Measurements from ENCODE around the gene TSPAN19.

DNA sequence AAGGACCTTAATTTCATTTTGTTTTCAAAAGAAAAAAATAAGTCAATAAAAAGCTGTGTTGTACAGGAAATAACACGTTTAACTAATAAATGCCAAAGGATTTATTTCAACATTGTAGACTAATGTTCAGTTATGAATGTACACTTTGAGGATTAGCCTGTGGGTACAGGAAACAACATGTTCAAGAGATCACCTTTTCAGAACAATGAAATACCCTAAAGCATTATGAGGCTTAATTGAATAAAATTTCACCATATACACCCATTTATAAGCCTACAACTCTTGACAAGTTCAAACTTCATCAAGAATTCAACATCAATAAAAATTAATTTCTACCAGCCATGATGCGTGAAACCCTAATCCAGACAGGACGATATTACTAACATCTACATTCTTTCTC, 66.9 kb downstream of the TSPAN19 start:
- no peak for TF ChIP-seq POLR2AphosphoS5 (IDR thresholded peaks at IDR 0.05)
- TF ChIP-seq, protein P1, sequence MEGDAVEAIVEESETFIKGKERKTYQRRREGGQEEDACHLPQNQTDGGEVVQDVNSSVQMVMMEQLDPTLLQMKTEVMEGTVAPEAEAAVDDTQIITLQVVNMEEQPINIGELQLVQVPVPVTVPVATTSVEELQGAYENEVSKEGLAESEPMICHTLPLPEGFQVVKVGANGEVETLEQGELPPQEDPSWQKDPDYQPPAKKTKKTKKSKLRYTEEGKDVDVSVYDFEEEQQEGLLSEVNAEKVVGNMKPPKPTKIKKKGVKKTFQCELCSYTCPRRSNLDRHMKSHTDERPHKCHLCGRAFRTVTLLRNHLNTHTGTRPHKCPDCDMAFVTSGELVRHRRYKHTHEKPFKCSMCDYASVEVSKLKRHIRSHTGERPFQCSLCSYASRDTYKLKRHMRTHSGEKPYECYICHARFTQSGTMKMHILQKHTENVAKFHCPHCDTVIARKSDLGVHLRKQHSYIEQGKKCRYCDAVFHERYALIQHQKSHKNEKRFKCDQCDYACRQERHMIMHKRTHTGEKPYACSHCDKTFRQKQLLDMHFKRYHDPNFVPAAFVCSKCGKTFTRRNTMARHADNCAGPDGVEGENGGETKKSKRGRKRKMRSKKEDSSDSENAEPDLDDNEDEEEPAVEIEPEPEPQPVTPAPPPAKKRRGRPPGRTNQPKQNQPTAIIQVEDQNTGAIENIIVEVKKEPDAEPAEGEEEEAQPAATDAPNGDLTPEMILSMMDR (IDR thresholded peaks at IDR 0.05): no peak
- TF ChIP-seq POLR2A (IDR thresholded peaks at IDR 0.05): no peak
